K562 (cell line): ENCODE measurements around the gene KLHL30. TPM values are rescaled to one million over a fixed set of nuclear protein-coding genes. Genes with fewer than 3 reads are reported as not detected.

Experiments
- ATAC-seq: fragments of 200-7000 bp; cut with Tn5 transposase; 3 replicates; pipeline ENCODE4 v1.9.1; 2020; ENCODE audit warnings: moderate library complexity
- BruUV-seq: library from RNA; stranded (reverse); fragments of 400-500 nt; replicated peaks from 2 replicates; lab custom pipeline; 2021; lab: Mats Ljungman, UMichigan
- CTCF ChIA-PET: fragments of 300-600 bp; formaldehyde crosslinking; extraction: SDS; loops from one replicate; lab custom pipeline; 2021; ENCODE audit warnings: low intra/inter-chr PET ratio; lab: Yijun Ruan, JAX
- POLR2A ChIA-PET: fragments of 300-600, 350-650 bp; sonication (Branson Sonifier 250); formaldehyde crosslinking; extraction: SDS; loops from one replicate; lab custom pipeline; 2021; ENCODE audit warnings: antibody characterized with exemption, inconsistent platforms; lab: Yijun Ruan, JAX
- DNase-seq, 4 experiments: peaks; one replicate each; pipeline versions ENCODE4 v3.0.0 to v3.0.0-alpha.2; 2011 to 2018; ENCODE audit warnings: low spot score in 3 of 4, mixed read lengths in 3 of 4; ENCODE audit errors: extremely low read depth in 1 of 4
- FAIRE-seq: peaks from 2 replicates; lab custom pipeline; 2011; peaks lifted over from hg19 to GRCh38; lab: Jason Lieb, UNC
- H2AFZ ChIP-seq: 2 replicates; pipeline ENCODE4 v1.6.0; 2011; ENCODE audit warnings: low read depth, low read length, control low read depth, inconsistent platforms
- H3K27ac ChIP-seq: fragments of 200-600 bp; 3 replicates; pipeline ENCODE4 v1.8.0; 2011; ENCODE audit warnings: low read depth, mild to moderate bottlenecking, control low read depth, inconsistent platforms, low read length, moderate library complexity, mixed read lengths; ENCODE audit errors: extremely low read depth
- H3K27me3 ChIP-seq, 2 experiments: fragments of 300-600 bp in 1 of 2; 2 replicates in 1 of 2; 3 replicates in 1 of 2; pipeline versions ENCODE4 v1.6.0 to v1.8.0; 2011; ENCODE audit warnings: inconsistent platforms in 2 of 2, low read length in 2 of 2, mild to moderate bottlenecking in 1 of 2, mixed read lengths in 1 of 2, moderate library complexity in 1 of 2; ENCODE audit not compliant: control insufficient read depth in 2 of 2, insufficient read depth in 2 of 2
- H3K36me3 ChIP-seq: fragments of 300-600 bp; 3 replicates; pipeline ENCODE4 v1.8.0; 2011; ENCODE audit warnings: mild to moderate bottlenecking, low read length, inconsistent platforms; ENCODE audit not compliant: control insufficient read depth, insufficient read depth
- H3K4me1 ChIP-seq, 2 experiments: fragments of 200-600 bp in 1 of 2; replicated peaks in 1 of 2; 2 replicates in 1 of 2; 3 replicates in 1 of 2; pipeline versions ENCODE4 v1.5.1 to v1.8.0; 2011; ENCODE audit warnings: inconsistent platforms in 2 of 2, low read length in 2 of 2, mild to moderate bottlenecking in 1 of 2, mixed read lengths in 1 of 2, moderate library complexity in 1 of 2; ENCODE audit not compliant: control insufficient read depth in 2 of 2, insufficient read depth in 2 of 2
- H3K4me2 ChIP-seq: 2 replicates; pipeline ENCODE4 v1.6.1; 2011; ENCODE audit warnings: low read length, control low read depth, inconsistent platforms, mixed read lengths; ENCODE audit not compliant: insufficient read depth
- H3K4me3 ChIP-seq: fragments of 200-600 bp; sonication (generic), shearing (Covaris generic); 2 replicates; pipeline ENCODE4 v1.5.1; 2016; ENCODE audit warnings: control low read depth, inconsistent platforms
- H3K79me2 ChIP-seq: fragments of 200-600 bp; 3 replicates; pipeline ENCODE4 v1.8.0; 2011; ENCODE audit warnings: low read length, inconsistent platforms; ENCODE audit not compliant: control insufficient read depth, insufficient read depth
- H3K9ac ChIP-seq, 2 experiments: 2 replicates each; pipeline versions ENCODE4 v1.6.0 to v1.6.1; 2011; ENCODE audit warnings: low read depth in 2 of 2, low read length in 2 of 2, control low read depth in 1 of 2, inconsistent platforms in 1 of 2, mild to moderate bottlenecking in 1 of 2, mixed read lengths in 1 of 2; ENCODE audit not compliant: insufficient read depth in 1 of 2
- H3K9me1 ChIP-seq: one replicate; pipeline ENCODE4 v1.6.0; 2011; ENCODE audit warnings: inconsistent platforms, mild to moderate bottlenecking, low read length, moderate library complexity; ENCODE audit not compliant: control insufficient read depth, insufficient read depth
- H3K9me3 ChIP-seq: replicated peaks from 2 replicates; pipeline ENCODE4 v1.5.1; 2011; ENCODE audit warnings: low read depth, low read length, inconsistent platforms; ENCODE audit not compliant: control insufficient read depth, insufficient read depth
- H4K20me1 ChIP-seq: replicated peaks from 2 replicates; pipeline ENCODE4 v1.6.1; 2011; ENCODE audit warnings: low read length, inconsistent platforms, mixed read lengths; ENCODE audit not compliant: control insufficient read depth, insufficient read depth
- RBM34 ChIP-seq: fragments of 200-400 bp; formaldehyde crosslinking; IDR thresholded peaks from 2 replicates; pipeline ENCODE4 v1.6.1; 2018; ENCODE audit warnings: low read length, borderline replicate concordance; ENCODE audit not compliant: insufficient read depth
- SREBF1 ChIP-seq: fragments of 150-350 bp; IDR thresholded peaks from 2 replicates; pipeline ENCODE4 v1.6.1; 2014; ENCODE audit warnings: antibody characterized with exemption, low read depth, low read length, borderline replicate concordance
- WGBS: fragments of 100-300 bp; shearing (Covaris generic); methylation state at CpG from one replicate; pipeline ENCODE4 v1.1.6; 2016; ENCODE audit warnings: low coverage, mixed read lengths; ENCODE audit not compliant: insufficient coverage; ENCODE audit errors: missing lambda C conversion rate; 5-methylcytosine and 5-hydroxymethylcytosine counted together
- in situ Hi-C: fragments of 300-500 bp; cut with MboI; formaldehyde crosslinking; loops from 4 replicates; pipeline ENCODE4 v1.15.0; 2018; ENCODE audit warnings: inconsistent platforms, mixed read lengths
- intact Hi-C: fragments of 100-400 bp; cut with micrococcal nuclease; formaldehyde crosslinking; loops from 2 replicates; pipeline ENCODE4 v1.14.2; 2022
- polyA plus RNA-seq, 8 experiments: library from polyadenylated mRNA; depleted of rRNA in 4 of 8; stranded (reverse) in 5 of 8; unstranded in 3 of 8; fragments of >200 nt; fragmentation: Nextera tagmentation in 2 of 8; fragmentation: Illumina TruSeq in 1 of 8; extraction: Ambion mirVana in 2 of 8; extraction: Trizol in 1 of 8; gene quantifications; 2 replicates each; pipeline versions ENCODE4 v1.2.1 to v1.2.3, GENCODE V29; 2011 to 2014; ENCODE audit warnings: inconsistent platforms in 1 of 8, missing spikeins in 1 of 8
- total RNA-seq, 7 experiments: library from RNA; depleted of rRNA in 6 of 7; stranded (reverse); fragments of >200 nt in 6 of 7; fragmentation: Illumina TruSeq in 2 of 7; extraction: Trizol in 2 of 7; gene quantifications; 2 replicates each; pipeline versions ENCODE4 v1.2.1 to v1.2.3, GENCODE V29; 2011 to 2021; ENCODE audit warnings: low replicate concordance in 1 of 7
- TF ChIP-seq, protein P1 (sequence below), 2 experiments: IDR thresholded peaks; 2 replicates each; pipeline ENCODE4 v1.6.1; 2012; ENCODE audit warnings: improper control_type of control experiment in 2 of 2, low read depth in 2 of 2, low read length in 2 of 2, borderline replicate concordance in 1 of 2

The KLHL30 gene
- total and polyA plus RNA-seq, 9 of the 15 experiments (the other 6 are each of a cell fraction or from before 2014, with no cell fraction given): 0.04 TPM; not detected in 8

GRCh38 chr2:238116298-238117198 is 21.9 kb upstream of the KLHL30 start:
- Histone ChIP-seq H3K27me3 (peaks cover 0 to 19% of the 10 kb centered on the region in 2 experiments; a peak in 4 of 5 replicates), H3K4me3 (no peak overlapping the region), H2AFZ (0 out of 2 replicates have a peak overlapping the region, but pooled peaks have one; percentile 16), H3K4me2 (no peak overlapping the region), H3K4me1 (peaks cover 4 to 36% of the 10 kb centered on the region in 2 experiments; a peak in 4 of 5 replicates), H3K9me3 (no peaks in the 10 kb centered on the region), H4K20me1 (no peaks in the 10 kb centered on the region), H3K9me1 (no peaks in the 10 kb centered on the region), H3K27ac (no peak overlapping the region), H3K9ac (no peak overlapping the region), H3K79me2 (no peaks in the 10 kb centered on the region), H3K36me3 (no peaks in the 10 kb centered on the region)
- ATAC-seq (no peak), FAIRE-seq (no peak), DNase-seq (no peak)
- ChIA-PET POLR2A (no interaction called here), CTCF (no interaction called here)
- TF ChIP-seq, protein P1, sequence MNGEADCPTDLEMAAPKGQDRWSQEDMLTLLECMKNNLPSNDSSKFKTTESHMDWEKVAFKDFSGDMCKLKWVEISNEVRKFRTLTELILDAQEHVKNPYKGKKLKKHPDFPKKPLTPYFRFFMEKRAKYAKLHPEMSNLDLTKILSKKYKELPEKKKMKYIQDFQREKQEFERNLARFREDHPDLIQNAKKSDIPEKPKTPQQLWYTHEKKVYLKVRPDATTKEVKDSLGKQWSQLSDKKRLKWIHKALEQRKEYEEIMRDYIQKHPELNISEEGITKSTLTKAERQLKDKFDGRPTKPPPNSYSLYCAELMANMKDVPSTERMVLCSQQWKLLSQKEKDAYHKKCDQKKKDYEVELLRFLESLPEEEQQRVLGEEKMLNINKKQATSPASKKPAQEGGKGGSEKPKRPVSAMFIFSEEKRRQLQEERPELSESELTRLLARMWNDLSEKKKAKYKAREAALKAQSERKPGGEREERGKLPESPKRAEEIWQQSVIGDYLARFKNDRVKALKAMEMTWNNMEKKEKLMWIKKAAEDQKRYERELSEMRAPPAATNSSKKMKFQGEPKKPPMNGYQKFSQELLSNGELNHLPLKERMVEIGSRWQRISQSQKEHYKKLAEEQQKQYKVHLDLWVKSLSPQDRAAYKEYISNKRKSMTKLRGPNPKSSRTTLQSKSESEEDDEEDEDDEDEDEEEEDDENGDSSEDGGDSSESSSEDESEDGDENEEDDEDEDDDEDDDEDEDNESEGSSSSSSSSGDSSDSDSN (IDR thresholded peaks at IDR 0.05; ENCODE audit: borderline replicate concordance in 1 of 2, low read depth in 2 of 2, low read length in 2 of 2): no peak
- TF ChIP-seq RBM34: no peak
- TF ChIP-seq SREBF1: no peak
- no TSS peak for BruUV-seq
- in situ Hi-C loops (no loop called here), intact Hi-C loops (no loop called here)
- 30% methylated on average over 15 of the region's 21 CpGs for WGBS
